HepG2 (cell line): ENCODE measurements around the gene KRTAP10-2. TPM values are rescaled to one million over a fixed set of nuclear protein-coding genes. Genes with fewer than 3 reads are reported as not detected.

Experiments used
- ATAC-seq: fragments of 200-7000 bp; cut with Tn5 transposase; 3 replicates; pipeline ENCODE4 v1.9.1; 2020; ENCODE audit warnings: mild to moderate bottlenecking, moderate library complexity
- BruUV-seq: library from RNA; stranded (reverse); fragments of 400-500 nt; replicated peaks from 2 replicates; lab custom pipeline; 2021; lab: Mats Ljungman, UMichigan
- CTCF ChIA-PET: fragments of 300-600 bp; formaldehyde crosslinking; extraction: SDS; loops from one replicate; lab custom pipeline; 2021; ENCODE audit warnings: low total read pairs, inconsistent platforms, low intra/inter-chr PET ratio; lab: Yijun Ruan, JAX
- POLR2A ChIA-PET: fragments of 350-600 bp; sonication (Branson Sonifier 250); formaldehyde crosslinking; loops from one replicate; lab custom pipeline; 2020; ENCODE audit warnings: antibody characterized with exemption, inconsistent platforms; lab: Yijun Ruan, JAX
- DNase-seq: peaks from one replicate; pipeline ENCODE4 v3.0.0-alpha.2; 2015; ENCODE audit warnings: low spot score
- FAIRE-seq: peaks from 3 replicates; lab custom pipeline; 2011; peaks lifted over from hg19 to GRCh38; lab: Jason Lieb, UNC
- H2AFZ ChIP-seq: one replicate; pipeline ENCODE4 v1.6.1; 2011; ENCODE audit warnings: low read length, inconsistent platforms
- H3K27ac ChIP-seq: fragments of 300-600 bp; 3 replicates; pipeline ENCODE4 v1.8.0; 2011; ENCODE audit warnings: mixed run types, mild to moderate bottlenecking, mixed read lengths, low read length, inconsistent platforms; ENCODE audit not compliant: insufficient read depth; ENCODE audit errors: extremely low read length
- H3K27me3 ChIP-seq, 2 experiments: fragments of 200-600 bp in 1 of 2; 2 replicates in 1 of 2; 3 replicates in 1 of 2; pipeline versions ENCODE4 v1.6.0 to v1.8.0; 2011; ENCODE audit warnings: low read length in 2 of 2, mild to moderate bottlenecking in 2 of 2, moderate library complexity in 2 of 2, inconsistent platforms in 1 of 2; ENCODE audit not compliant: insufficient read depth in 2 of 2, control insufficient read depth in 1 of 2
- H3K36me3 ChIP-seq, 2 experiments: fragments of 200-600 bp in 1 of 2; replicated peaks in 1 of 2; 2 replicates in 1 of 2; 3 replicates in 1 of 2; pipeline versions ENCODE4 v1.5.1 to v1.8.0; 2011; ENCODE audit warnings: low read length in 2 of 2, inconsistent platforms in 1 of 2; ENCODE audit not compliant: insufficient read depth in 2 of 2, control insufficient read depth in 1 of 2
- H3K4me1 ChIP-seq: 2 replicates; pipeline ENCODE4 v1.5.1; 2012; ENCODE audit warnings: low read length, inconsistent platforms; ENCODE audit not compliant: insufficient read depth
- H3K4me2 ChIP-seq: 2 replicates; pipeline ENCODE4 v1.6.0; 2011; ENCODE audit warnings: low read depth, low read length, inconsistent platforms
- H3K4me3 ChIP-seq, 3 experiments: fragments of 200-600 bp in 1 of 3; sonication (generic), shearing (Covaris generic) in 1 of 3; replicated peaks in 1 of 3; 2 replicates each; pipeline ENCODE4 v1.5.1; 2011 to 2016; ENCODE audit warnings: low read length in 3 of 3, inconsistent platforms in 2 of 3, low read depth in 2 of 3, mild to moderate bottlenecking in 2 of 3, control low read depth in 1 of 3, mixed read lengths in 1 of 3; ENCODE audit not compliant: insufficient read depth in 1 of 3
- H3K79me2 ChIP-seq: one replicate; pipeline ENCODE4 v1.6.1; 2011; ENCODE audit warnings: low read length, inconsistent platforms; ENCODE audit not compliant: insufficient read depth
- H3K9ac ChIP-seq: 2 replicates; pipeline ENCODE4 v1.6.0; 2011; ENCODE audit warnings: mild to moderate bottlenecking, low read depth, low read length, inconsistent platforms; ENCODE audit not compliant: insufficient read depth
- H3K9me3 ChIP-seq: 2 replicates; pipeline ENCODE4 v1.5.1; 2012; ENCODE audit warnings: mild to moderate bottlenecking, low read length
- H4K20me1 ChIP-seq: 2 replicates; pipeline ENCODE4 v1.6.0; 2011; ENCODE audit warnings: inconsistent platforms, mild to moderate bottlenecking, low read length, moderate library complexity; ENCODE audit not compliant: insufficient read depth
- AKAP8 ChIP-seq: sonication (generic); formaldehyde crosslinking; IDR thresholded peaks from 2 replicates; pipeline ENCODE4 v1.5.1; 2020; ENCODE audit warnings: mild to moderate bottlenecking, missing genetic modification reagents
- MEIS2 ChIP-seq: sonication (generic); formaldehyde crosslinking; IDR thresholded peaks from 2 replicates; pipeline ENCODE4 v1.9.0; 2021; ENCODE audit warnings: mild to moderate bottlenecking, missing genetic modification reagents
- RXRB ChIP-seq: IDR thresholded peaks from 2 replicates; pipeline ENCODE4 v1.6.1; 2016; ENCODE audit warnings: borderline replicate concordance, missing genetic modification reagents, missing compliant biosample characterization
- SMC3 ChIP-seq: IDR thresholded peaks from 2 replicates; pipeline ENCODE4 v1.6.1; 2011; ENCODE audit warnings: low read length, improper control_type of control experiment
- SSRP1 ChIP-seq: IDR thresholded peaks from 2 replicates; pipeline ENCODE4 v1.6.1; 2016; ENCODE audit warnings: control low read depth
- ZNF547 ChIP-seq: sonication (generic); formaldehyde crosslinking; IDR thresholded peaks from 2 replicates; pipeline ENCODE4 v1.5.1; 2020; ENCODE audit warnings: mild to moderate bottlenecking, missing genetic modification reagents
- ZNF549 ChIP-seq: sonication (generic); formaldehyde crosslinking; IDR thresholded peaks from 2 replicates; pipeline ENCODE4 v1.5.0; 2020; ENCODE audit warnings: missing genetic modification reagents
- ZNF777 ChIP-seq: sonication (generic); formaldehyde crosslinking; IDR thresholded peaks from 2 replicates; pipeline ENCODE4 v1.4.0; 2020; ENCODE audit warnings: missing genetic modification reagents
- ZSCAN20 ChIP-seq: sonication (generic); formaldehyde crosslinking; IDR thresholded peaks from 2 replicates; pipeline ENCODE4 v1.4.0; 2020; ENCODE audit warnings: missing genetic modification reagents, mild to moderate bottlenecking, borderline replicate concordance
- WGBS: methylation state at CpG from one replicate; pipeline ENCODE4 v1.1.6; 2017; ENCODE audit warnings: low lambda C conversion rate; 5-methylcytosine and 5-hydroxymethylcytosine counted together
- in situ Hi-C: cut with HindIII; loops from 2 replicates; pipeline ENCODE4 v1.10.0; 2017; ENCODE audit warnings: low pct_unique_long_range_greater_than_20kb; ENCODE audit not compliant: extremely low pct_ligation_motif_present
- intact Hi-C: fragments of 100-400 bp; cut with micrococcal nuclease; formaldehyde crosslinking; loops from one replicate; pipeline ENCODE4 v1.10.0; 2022; ENCODE audit not compliant: unreplicated experiment
- polyA plus RNA-seq, 8 experiments: library from polyadenylated mRNA; depleted of rRNA in 3 of 8; stranded (reverse) in 7 of 8; unstranded in 1 of 8; fragments of >200 nt; fragmentation: Illumina TruSeq in 4 of 8; extraction: Trizol in 4 of 8; gene quantifications; 2 replicates each; pipeline versions ENCODE4 v1.2.1 to v1.2.3, GENCODE V29; 2011 to 2016; ENCODE audit warnings: low read depth in 4 of 8, missing spikeins in 1 of 8, mixed read lengths in 1 of 8; ENCODE audit not compliant: insufficient read depth in 1 of 8
- total RNA-seq, 5 experiments: library from RNA; depleted of rRNA; stranded (reverse); fragments of >200 nt; fragmentation: Illumina TruSeq; extraction: Trizol; gene quantifications; 2 replicates each; pipeline ENCODE4 v1.2.3, GENCODE V29; 2016; ENCODE audit warnings: low read depth in 1 of 5
- TF ChIP-seq, protein P1 (sequence below): sonication (generic); formaldehyde crosslinking; conservative IDR thresholded peaks from 2 replicates; pipeline ENCODE4 v1.4.0; 2020; ENCODE audit warnings: missing genetic modification reagents
- TF ChIP-seq, protein P2 (sequence below): sonication (generic); formaldehyde crosslinking; IDR thresholded peaks from 2 replicates; pipeline ENCODE4 v1.8.0; 2022; ENCODE audit warnings: missing genetic modification reagents, mild to moderate bottlenecking, borderline replicate concordance

KRTAP10-2 gene
- total and polyA plus RNA-seq, 2 of the 13 experiments (the other 11 are each of a cell fraction or from before 2014, with no cell fraction given) = not detected

GRCh38 chr21:44527983-44528633 lies 23.2 kb downstream of the KRTAP10-2 start:
- BruUV-seq = no TSS peak
- Histone ChIP-seq H3K9ac (no peak overlapping the region), H3K4me2 (no peak overlapping the region), H3K27ac (no peak overlapping the region), H3K36me3 (no peaks in the 10 kb centered on the region), H3K79me2 (no peaks in the 10 kb centered on the region), H4K20me1 (no peaks in the 10 kb centered on the region), H2AFZ (no peak overlapping the region), H3K27me3 (peaks cover 0 to 14% of the 10 kb centered on the region in 2 experiments; a peak in 2 of 5 replicates), H3K4me1 (peaks cover 21% of the 10 kb centered on the region), H3K9me3 (no peaks in the 10 kb centered on the region), H3K4me3 (no peak overlapping the region)
- ATAC-seq (no peak), DNase-seq (no peak), FAIRE-seq (no peak)
- no peak for TF ChIP-seq ZNF549
- no peak for TF ChIP-seq ZNF777 (CRISPR knock-in tag)
- TF ChIP-seq RXRB = no peak
- no peak for TF ChIP-seq AKAP8 (CRISPR knock-in tag)
- no peak for TF ChIP-seq SSRP1 (CRISPR knock-in tag)
- TF ChIP-seq, protein P1, sequence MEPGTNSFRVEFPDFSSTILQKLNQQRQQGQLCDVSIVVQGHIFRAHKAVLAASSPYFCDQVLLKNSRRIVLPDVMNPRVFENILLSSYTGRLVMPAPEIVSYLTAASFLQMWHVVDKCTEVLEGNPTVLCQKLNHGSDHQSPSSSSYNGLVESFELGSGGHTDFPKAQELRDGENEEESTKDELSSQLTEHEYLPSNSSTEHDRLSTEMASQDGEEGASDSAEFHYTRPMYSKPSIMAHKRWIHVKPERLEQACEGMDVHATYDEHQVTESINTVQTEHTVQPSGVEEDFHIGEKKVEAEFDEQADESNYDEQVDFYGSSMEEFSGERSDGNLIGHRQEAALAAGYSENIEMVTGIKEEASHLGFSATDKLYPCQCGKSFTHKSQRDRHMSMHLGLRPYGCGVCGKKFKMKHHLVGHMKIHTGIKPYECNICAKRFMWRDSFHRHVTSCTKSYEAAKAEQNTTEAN = no peak
- no peak for TF ChIP-seq MEIS2 (CRISPR knock-in tag)
- TF ChIP-seq, protein P2, sequence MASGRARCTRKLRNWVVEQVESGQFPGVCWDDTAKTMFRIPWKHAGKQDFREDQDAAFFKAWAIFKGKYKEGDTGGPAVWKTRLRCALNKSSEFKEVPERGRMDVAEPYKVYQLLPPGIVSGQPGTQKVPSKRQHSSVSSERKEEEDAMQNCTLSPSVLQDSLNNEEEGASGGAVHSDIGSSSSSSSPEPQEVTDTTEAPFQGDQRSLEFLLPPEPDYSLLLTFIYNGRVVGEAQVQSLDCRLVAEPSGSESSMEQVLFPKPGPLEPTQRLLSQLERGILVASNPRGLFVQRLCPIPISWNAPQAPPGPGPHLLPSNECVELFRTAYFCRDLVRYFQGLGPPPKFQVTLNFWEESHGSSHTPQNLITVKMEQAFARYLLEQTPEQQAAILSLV (CRISPR knock-in tag) = no peak
- no peak for TF ChIP-seq ZNF547 (CRISPR knock-in tag)
- no peak for TF ChIP-seq SMC3
- TF ChIP-seq ZSCAN20 (CRISPR knock-in tag) = no peak
- POLR2A ChIA-PET = no interaction called here
- WGBS = 55% methylated on average over 4 of the region's 18 CpGs
- intact Hi-C loops (no loop called here), in situ Hi-C loops (no loop called here)
- CTCF ChIA-PET = no interaction called here
